ENCODE measurements around the gene ZWILCH. TPM values are rescaled to one million over a fixed set of nuclear protein-coding genes. Genes with fewer than 3 reads are reported as not detected.

The ZWILCH gene
- total RNA-seq, 1 experiment from 2014 or later, result 21.6 TPM

- peak; percentile 54 to 73 for DNase-seq
- peak overlapping the region; percentile 19 for H3K4me3 Mint-ChIP-seq (ENCODE audit: unreplicated experiment)
- BruUV-seq (replicated peaks), result TSS peak; percentile 16
- H3K9me3 ChIP-seq, result no peaks in the 10 kb centered on the region
- H3K27me3 ChIP-seq (replicated peaks; ENCODE audit: control insufficient read depth, insufficient read depth, low read length), result no peaks in the 10 kb centered on the region
- H3K36me3 Mint-ChIP-seq (ENCODE audit: insufficient read depth, unreplicated experiment), result peaks cover 14% of the 10 kb centered on the region
- peaks cover 24% of the 10 kb centered on the region for H3K4me1 Mint-ChIP-seq (ENCODE audit: low read depth, unreplicated experiment)
- no peak for TF ChIP-seq CTCF (IDR thresholded peaks at IDR 0.05; ENCODE audit: insufficient read depth in 1 of 2, low read depth in 1 of 2, low read length in 1 of 2, severe bottlenecking in 1 of 2, unreplicated experiment in 1 of 2)
- H3K36me3 ChIP-seq (ENCODE audit: control insufficient read depth, insufficient read depth, low read length), result no peaks in the 10 kb centered on the region
- H3K27ac Mint-ChIP-seq (ENCODE audit: unreplicated experiment), result peak overlapping the region; percentile 33
- H3K9me3 Mint-ChIP-seq (ENCODE audit: unreplicated experiment), result no peaks in the 10 kb centered on the region
- ChIA-PET POLR2A (interaction anchor here (0.6 to 1.4 kb wide), 2 partner anchors 85 to 86 kb away, joined by 3 read pairs; partner anchors contain the start of gene MAP2K1), CTCF (no interaction called here)
- intact Hi-C loops (cut with micrococcal nuclease; ENCODE audit: unreplicated experiment), result loop anchor here (5.0 kb wide), 1 partner anchor 85 kb away; the partner anchor contains the start of gene MAP2K1
- no peak overlapping the region for H3K4me3 ChIP-seq (ENCODE audit: low read depth, low read length)
- H3K4me1 ChIP-seq, result peaks cover 36% of the 10 kb centered on the region
- no peaks in the 10 kb centered on the region for H3K27me3 Mint-ChIP-seq (ENCODE audit: insufficient read depth, unreplicated experiment)
These were observed 32.7 kb upstream of the ZWILCH start for GRCh38 chr15:66472176-66472999.

- Histone ChIP-seq H3K36me3 (ENCODE audit: control insufficient read depth, insufficient read depth, low read length) (no peaks in the 10 kb centered on the region), H3K4me1 (peaks cover 30% of the 10 kb centered on the region), H3K27me3 (replicated peaks; ENCODE audit: control insufficient read depth, insufficient read depth, low read length) (no peaks in the 10 kb centered on the region), H3K9me3 (no peaks in the 10 kb centered on the region), H3K4me3 (ENCODE audit: low read depth, low read length) (no peak overlapping the region)
- Mint-ChIP-seq H3K9me3 (ENCODE audit: unreplicated experiment) (no peaks in the 10 kb centered on the region), H3K4me3 (ENCODE audit: unreplicated experiment) (no peak overlapping the region), H3K27me3 (ENCODE audit: insufficient read depth, unreplicated experiment) (no peaks in the 10 kb centered on the region), H3K27ac (ENCODE audit: unreplicated experiment) (peak overlapping the region; percentile 57), H3K36me3 (ENCODE audit: insufficient read depth, unreplicated experiment) (peaks cover 13% of the 10 kb centered on the region), H3K4me1 (ENCODE audit: low read depth, unreplicated experiment) (peaks cover 24% of the 10 kb centered on the region)
- BruUV-seq (replicated peaks), result no TSS peak
- TF ChIP-seq CTCF (IDR thresholded peaks at IDR 0.05; ENCODE audit: insufficient read depth in 1 of 2, low read depth in 1 of 2, low read length in 1 of 2, severe bottlenecking in 1 of 2, unreplicated experiment in 1 of 2), result no peak
- ChIA-PET CTCF (no interaction called here), POLR2A (no interaction called here)
- DNase-seq, result no peak
- intact Hi-C loops (cut with micrococcal nuclease; ENCODE audit: unreplicated experiment), result loop anchor here (5.0 kb wide), 1 partner anchor 87 kb away; the partner anchor contains the start of gene MAP2K1
These were observed 31.0 kb upstream of the ZWILCH start for GRCh38 chr15:66474135-66474534.

- Histone ChIP-seq H3K27me3 (replicated peaks; ENCODE audit: control insufficient read depth, insufficient read depth, low read length) (no peaks in the 10 kb centered on the region), H3K4me1 (peaks cover 30% of the 10 kb centered on the region), H3K4me3 (ENCODE audit: low read depth, low read length) (no peak overlapping the region), H3K36me3 (ENCODE audit: control insufficient read depth, insufficient read depth, low read length) (no peaks in the 10 kb centered on the region), H3K9me3 (no peaks in the 10 kb centered on the region)
- Mint-ChIP-seq H3K36me3 (ENCODE audit: insufficient read depth, unreplicated experiment) (peaks cover 7% of the 10 kb centered on the region), H3K4me3 (ENCODE audit: unreplicated experiment) (no peak overlapping the region), H3K27me3 (ENCODE audit: insufficient read depth, unreplicated experiment) (no peaks in the 10 kb centered on the region), H3K9me3 (ENCODE audit: unreplicated experiment) (no peaks in the 10 kb centered on the region), H3K27ac (ENCODE audit: unreplicated experiment) (no peak overlapping the region), H3K4me1 (ENCODE audit: low read depth, unreplicated experiment) (peaks cover 23% of the 10 kb centered on the region)
- no peak for DNase-seq
- intact Hi-C loops (cut with micrococcal nuclease; ENCODE audit: unreplicated experiment), result loop anchor here (5.0 kb wide), 1 partner anchor 88 kb away; the partner anchor contains the start of gene MAP2K1
- no peak for TF ChIP-seq CTCF (IDR thresholded peaks at IDR 0.05; ENCODE audit: insufficient read depth in 1 of 2, low read depth in 1 of 2, low read length in 1 of 2, severe bottlenecking in 1 of 2, unreplicated experiment in 1 of 2)
- BruUV-seq (replicated peaks), result no TSS peak
- POLR2A ChIA-PET, result no interaction called here
- CTCF ChIA-PET, result interaction anchor here (0.7 kb wide), 1 partner anchor 9 kb away, joined by 3 read pairs; no protein-coding TSS in a partner anchor
These were observed 30.2 kb upstream of the ZWILCH start for GRCh38 chr15:66474963-66475362.

All from Caco-2 (cell line).